Neuronal stem cell (in vitro differentiated cells): ENCODE data around the gene CUBN.

Experiments
- DNase-seq: peaks from one replicate; pipeline ENCODE4 v3.0.0-alpha.2; 2013; ENCODE audit warnings: low spot score
- H2AFZ ChIP-seq: one replicate; pipeline ENCODE4 v1.6.1; 2013; ENCODE audit warnings: mild to moderate bottlenecking, low read length, inconsistent platforms
- H2AK5ac ChIP-seq: 2 replicates; pipeline ENCODE4 v1.6.1; 2013; ENCODE audit warnings: low read depth, mild to moderate bottlenecking, inconsistent platforms, low read length, moderate library complexity, mixed read lengths
- H2BK120ac ChIP-seq: 2 replicates; pipeline ENCODE4 v1.6.1; 2013; ENCODE audit warnings: low read depth, mild to moderate bottlenecking, inconsistent platforms, low read length, moderate library complexity, mixed read lengths
- H2BK12ac ChIP-seq: one replicate; pipeline ENCODE4 v1.6.1; 2013; ENCODE audit warnings: low read length, inconsistent platforms
- H2BK15ac ChIP-seq: 2 replicates; pipeline ENCODE4 v1.6.1; 2013; ENCODE audit warnings: mild to moderate bottlenecking, low read length, inconsistent platforms, mixed read lengths
- H2BK5ac ChIP-seq: one replicate; pipeline ENCODE4 v1.6.1; 2013; ENCODE audit warnings: inconsistent platforms, mild to moderate bottlenecking, low read length, moderate library complexity
- H3K14ac ChIP-seq: one replicate; pipeline ENCODE4 v1.6.1; 2013; ENCODE audit warnings: low read length, inconsistent platforms
- H3K18ac ChIP-seq: 2 replicates; pipeline ENCODE4 v1.6.1; 2013; ENCODE audit warnings: low read length, inconsistent platforms
- H3K23ac ChIP-seq: 2 replicates; pipeline ENCODE4 v1.6.1; 2013; ENCODE audit warnings: low read depth, mild to moderate bottlenecking, mixed read lengths, low read length, inconsistent platforms; ENCODE audit not compliant: poor library complexity
- H3K27ac ChIP-seq: replicated peaks from 3 replicates; pipeline ENCODE4 v1.5.1; 2013; ENCODE audit warnings: low read length, inconsistent platforms
- H3K27me3 ChIP-seq, 3 experiments: 2 replicates each; pipeline ENCODE4 v1.6.1; 2013; ENCODE audit warnings: low read length in 3 of 3, mild to moderate bottlenecking in 2 of 3, inconsistent platforms in 1 of 3, low read depth in 1 of 3, mixed read lengths in 1 of 3, moderate library complexity in 1 of 3; ENCODE audit not compliant: control insufficient read depth in 3 of 3, insufficient read depth in 3 of 3
- H3K36me3 ChIP-seq, 2 donors: replicated peaks in 1 of 2; 2 replicates each; pipeline ENCODE4 v1.6.1; 2013; ENCODE audit warnings: low read length in 2 of 2; ENCODE audit not compliant: control insufficient read depth in 2 of 2, insufficient read depth in 2 of 2
- H3K4ac ChIP-seq: 2 replicates; pipeline ENCODE4 v1.6.1; 2013; ENCODE audit warnings: inconsistent platforms, mild to moderate bottlenecking, low read length, moderate library complexity
- H3K4me1 ChIP-seq, 2 donors: 1 replicate in 1 of 2; 2 replicates in 1 of 2; pipeline ENCODE4 v1.6.1; 2013; ENCODE audit warnings: low read length in 2 of 2, low read depth in 1 of 2; ENCODE audit not compliant: control insufficient read depth in 2 of 2, insufficient read depth in 1 of 2
- H3K4me2 ChIP-seq: one replicate; pipeline ENCODE4 v1.6.1; 2013; ENCODE audit warnings: mild to moderate bottlenecking, low read length, inconsistent platforms; ENCODE audit not compliant: insufficient read depth, poor library complexity, severe bottlenecking
- H3K4me3 ChIP-seq, 2 donors: 2 replicates each; pipeline ENCODE4 v1.5.1; 2013; ENCODE audit warnings: low read length in 2 of 2, mild to moderate bottlenecking in 2 of 2, inconsistent platforms in 1 of 2, moderate library complexity in 1 of 2
- H3K79me1 ChIP-seq: one replicate; pipeline ENCODE4 v1.6.1; 2013; ENCODE audit warnings: low read depth, mild to moderate bottlenecking, inconsistent platforms, low read length, moderate library complexity
- H3K9ac ChIP-seq: one replicate; pipeline ENCODE4 v1.6.1; 2013; ENCODE audit warnings: mild to moderate bottlenecking, low read depth, low read length, inconsistent platforms; ENCODE audit not compliant: poor library complexity
- H3K9me3 ChIP-seq, 2 donors: replicated peaks in 1 of 2; 2 replicates each; pipeline versions ENCODE3 to v1.6.1; 2013; ENCODE audit warnings: low read length in 2 of 2, mild to moderate bottlenecking in 2 of 2, inconsistent platforms in 1 of 2, low read depth in 1 of 2, mixed read lengths in 1 of 2, moderate library complexity in 1 of 2; ENCODE audit not compliant: control insufficient read depth in 2 of 2, insufficient read depth in 1 of 2
- H4K8ac ChIP-seq: one replicate; pipeline ENCODE4 v1.6.1; 2013; ENCODE audit warnings: low read depth, mild to moderate bottlenecking, inconsistent platforms, low read length, moderate library complexity
- H4K91ac ChIP-seq: one replicate; pipeline ENCODE4 v1.6.1; 2013; ENCODE audit warnings: low read length, low read depth, mild to moderate bottlenecking, inconsistent platforms; ENCODE audit not compliant: poor library complexity
- WGBS, 2 donors: extraction: QIAGEN DNeasy Blood & Tissue Kit; methylation state at CpG; one replicate each; pipeline ENCODE4 v1.1.7; 2013; ENCODE audit warnings: missing lambda C conversion rate in 2 of 2, mixed read lengths in 1 of 2; ENCODE audit not compliant: insufficient read length in 2 of 2, insufficient replicate concordance in 1 of 2; ENCODE audit errors: extremely low coverage in 2 of 2; 5-methylcytosine and 5-hydroxymethylcytosine counted together

The CUBN gene

GRCh38 chr10:16835228-16835627 is 294.4 kb downstream of the CUBN start:
- H3K14ac ChIP-seq = no peak overlapping the region
- no peak overlapping the region for H2AK5ac ChIP-seq
- no peak overlapping the region for H4K91ac ChIP-seq
- no peaks in the 10 kb centered on the region for H3K36me3 ChIP-seq
- H3K4me2 ChIP-seq = no peak overlapping the region
- H3K4me1 ChIP-seq = peaks cover 1 to 2% of the 10 kb centered on the region in 2 donors
- DNase-seq = no peak
- H3K9ac ChIP-seq = no peak overlapping the region
- H3K27ac ChIP-seq = no peak overlapping the region
- H2BK12ac ChIP-seq = no peak overlapping the region
- no peak overlapping the region for H3K4ac ChIP-seq
- no peak overlapping the region for H3K18ac ChIP-seq
- no peak overlapping the region for H3K4me3 ChIP-seq
- H2AFZ ChIP-seq = no peak overlapping the region
- H3K27me3 ChIP-seq = no peaks in the 10 kb centered on the region
- peaks cover 0 to 3% of the 10 kb centered on the region in 2 donors for H3K9me3 ChIP-seq
- H2BK120ac ChIP-seq = no peak overlapping the region
- no CpG with 5 or more reads among the region's 8 CpGs for WGBS, 2 donors
- H3K79me1 ChIP-seq = no peaks in the 10 kb centered on the region
- no peak overlapping the region for H2BK5ac ChIP-seq
- no peak overlapping the region for H2BK15ac ChIP-seq
- H3K23ac ChIP-seq = no peak overlapping the region
- no peak overlapping the region for H4K8ac ChIP-seq

GRCh38 chr10:16832351-16833080 is 297.1 kb downstream of the CUBN start:
- H3K27me3 ChIP-seq = no peaks in the 10 kb centered on the region
- H3K9ac ChIP-seq = no peak overlapping the region
- H2BK120ac ChIP-seq = no peak overlapping the region
- no peaks in the 10 kb centered on the region for H3K79me1 ChIP-seq
- H2BK5ac ChIP-seq = no peak overlapping the region
- H3K18ac ChIP-seq = no peak overlapping the region
- no peak overlapping the region for H3K4ac ChIP-seq
- H4K8ac ChIP-seq = no peak overlapping the region
- peaks cover 0 to 3% of the 10 kb centered on the region in 2 donors for H3K9me3 ChIP-seq
- H3K36me3 ChIP-seq = no peaks in the 10 kb centered on the region
- no peak overlapping the region for H2BK15ac ChIP-seq
- H2AK5ac ChIP-seq = no peak overlapping the region
- no peak overlapping the region for H3K14ac ChIP-seq
- no peak for DNase-seq
- H2BK12ac ChIP-seq = no peak overlapping the region
- no peak overlapping the region for H3K23ac ChIP-seq
- peaks cover 1 to 2% of the 10 kb centered on the region in 2 donors for H3K4me1 ChIP-seq
- no peak overlapping the region for H3K27ac ChIP-seq
- H4K91ac ChIP-seq = no peak overlapping the region
- no peak overlapping the region for H3K4me2 ChIP-seq
- no peak overlapping the region for H3K4me3 ChIP-seq
- peak overlapping the region; percentile 13 for H2AFZ ChIP-seq
- WGBS, 2 donors = no CpG with 5 or more reads among the region's 11 CpGs

GRCh38 chr10:16828701-16829175 is 300.9 kb downstream of the CUBN start:
- no peaks in the 10 kb centered on the region for H3K27me3 ChIP-seq
- H3K79me1 ChIP-seq = no peaks in the 10 kb centered on the region
- no peaks in the 10 kb centered on the region for H3K9me3 ChIP-seq
- H4K8ac ChIP-seq = no peak overlapping the region
- no peak overlapping the region for H3K14ac ChIP-seq
- H3K4me3 ChIP-seq = no peak overlapping the region
- H3K4ac ChIP-seq = no peak overlapping the region
- no CpG with 5 or more reads among the region's 9 CpGs for WGBS, 2 donors
- no peak overlapping the region for H2BK15ac ChIP-seq
- H2AFZ ChIP-seq = no peak overlapping the region
- no peak for DNase-seq
- H3K27ac ChIP-seq = no peak overlapping the region
- no peak overlapping the region for H2BK5ac ChIP-seq
- no peak overlapping the region for H3K18ac ChIP-seq
- no peak overlapping the region for H3K23ac ChIP-seq
- no peak overlapping the region for H2BK120ac ChIP-seq
- no peaks in the 10 kb centered on the region for H3K36me3 ChIP-seq
- H3K9ac ChIP-seq = no peak overlapping the region
- H3K4me1 ChIP-seq = peaks cover 0 to 2% of the 10 kb centered on the region in 2 donors
- no peak overlapping the region for H4K91ac ChIP-seq
- H2BK12ac ChIP-seq = no peak overlapping the region
- H3K4me2 ChIP-seq = no peak overlapping the region
- H2AK5ac ChIP-seq = no peak overlapping the region

- Histone ChIP-seq H3K18ac (no peak overlapping the region), H4K8ac (no peak overlapping the region), H3K9me3 (no peaks in the 10 kb centered on the region), H2BK15ac (no peak overlapping the region), H4K91ac (no peak overlapping the region), H2AK5ac (no peak overlapping the region), H2AFZ (peak overlapping the region; percentile 59), H3K27me3 (no peaks in the 10 kb centered on the region), H3K4me2 (no peak overlapping the region), H2BK5ac (no peak overlapping the region), H2BK120ac (no peak overlapping the region), H3K36me3 (no peaks in the 10 kb centered on the region), H3K14ac (no peak overlapping the region), H3K9ac (no peak overlapping the region), H2BK12ac (no peak overlapping the region), H3K27ac (no peak overlapping the region), H3K79me1 (no peaks in the 10 kb centered on the region), H3K23ac (no peak overlapping the region), H3K4me3 (no peak overlapping the region), H3K4me1 (peaks cover 0 to 2% of the 10 kb centered on the region in 2 donors), H3K4ac (no peak overlapping the region)
- no CpG with 5 or more reads among the region's 11 CpGs for WGBS, 2 donors
- peak; percentile 76 for DNase-seq
Measured at GRCh38 chr10:16828114-16828568, 301.5 kb downstream of the CUBN start.
